ENCODE measurements around the gene STK10. TPM values are rescaled to one million over a fixed set of nuclear protein-coding genes. Genes with fewer than 3 reads are reported as not detected.

The STK10 gene
- total and polyA plus RNA-seq, 9 of the 15 experiments (the other 6 are each of a cell fraction or from before 2014, with no cell fraction given) = 0.30 to 6.7 (median 2.4) TPM

DNA sequence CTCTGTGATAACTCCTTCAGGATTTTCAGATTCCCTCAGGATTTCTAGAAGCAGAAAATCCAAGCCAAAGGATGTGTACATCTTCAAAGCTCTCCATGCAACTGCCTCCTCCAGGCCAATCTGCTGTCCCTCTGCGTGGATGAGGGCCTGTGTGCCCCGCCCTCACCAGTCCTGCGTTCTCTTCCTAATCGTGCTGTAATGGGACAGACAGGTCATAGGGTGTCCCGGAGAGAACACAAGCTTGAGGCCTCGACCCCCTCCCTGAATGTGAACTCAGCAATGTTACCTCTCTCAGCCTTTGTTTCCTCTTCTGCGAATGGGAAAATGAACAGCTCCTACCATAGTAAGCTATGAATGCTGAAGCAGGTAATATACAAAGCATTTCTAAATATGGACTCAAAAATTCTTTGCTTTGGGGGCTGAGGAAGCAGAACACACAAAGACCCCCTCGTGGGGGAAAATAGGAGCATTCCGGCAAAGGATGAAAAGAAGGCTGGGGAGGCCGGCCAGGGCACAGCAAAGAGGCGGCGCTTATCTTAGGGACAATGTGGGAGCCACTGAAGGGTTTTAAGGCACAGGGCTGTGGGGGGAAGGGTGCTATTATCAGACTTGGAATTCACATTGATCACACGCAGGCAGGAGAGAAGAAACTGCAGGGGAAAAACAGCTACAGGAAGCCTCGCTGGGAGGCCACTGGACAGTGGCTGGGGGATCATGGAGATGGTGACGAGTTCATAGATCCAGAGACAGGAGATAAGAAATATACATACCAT, 124.4 kb downstream of the STK10 start (continued):
- TF ChIP-seq, protein P1, sequence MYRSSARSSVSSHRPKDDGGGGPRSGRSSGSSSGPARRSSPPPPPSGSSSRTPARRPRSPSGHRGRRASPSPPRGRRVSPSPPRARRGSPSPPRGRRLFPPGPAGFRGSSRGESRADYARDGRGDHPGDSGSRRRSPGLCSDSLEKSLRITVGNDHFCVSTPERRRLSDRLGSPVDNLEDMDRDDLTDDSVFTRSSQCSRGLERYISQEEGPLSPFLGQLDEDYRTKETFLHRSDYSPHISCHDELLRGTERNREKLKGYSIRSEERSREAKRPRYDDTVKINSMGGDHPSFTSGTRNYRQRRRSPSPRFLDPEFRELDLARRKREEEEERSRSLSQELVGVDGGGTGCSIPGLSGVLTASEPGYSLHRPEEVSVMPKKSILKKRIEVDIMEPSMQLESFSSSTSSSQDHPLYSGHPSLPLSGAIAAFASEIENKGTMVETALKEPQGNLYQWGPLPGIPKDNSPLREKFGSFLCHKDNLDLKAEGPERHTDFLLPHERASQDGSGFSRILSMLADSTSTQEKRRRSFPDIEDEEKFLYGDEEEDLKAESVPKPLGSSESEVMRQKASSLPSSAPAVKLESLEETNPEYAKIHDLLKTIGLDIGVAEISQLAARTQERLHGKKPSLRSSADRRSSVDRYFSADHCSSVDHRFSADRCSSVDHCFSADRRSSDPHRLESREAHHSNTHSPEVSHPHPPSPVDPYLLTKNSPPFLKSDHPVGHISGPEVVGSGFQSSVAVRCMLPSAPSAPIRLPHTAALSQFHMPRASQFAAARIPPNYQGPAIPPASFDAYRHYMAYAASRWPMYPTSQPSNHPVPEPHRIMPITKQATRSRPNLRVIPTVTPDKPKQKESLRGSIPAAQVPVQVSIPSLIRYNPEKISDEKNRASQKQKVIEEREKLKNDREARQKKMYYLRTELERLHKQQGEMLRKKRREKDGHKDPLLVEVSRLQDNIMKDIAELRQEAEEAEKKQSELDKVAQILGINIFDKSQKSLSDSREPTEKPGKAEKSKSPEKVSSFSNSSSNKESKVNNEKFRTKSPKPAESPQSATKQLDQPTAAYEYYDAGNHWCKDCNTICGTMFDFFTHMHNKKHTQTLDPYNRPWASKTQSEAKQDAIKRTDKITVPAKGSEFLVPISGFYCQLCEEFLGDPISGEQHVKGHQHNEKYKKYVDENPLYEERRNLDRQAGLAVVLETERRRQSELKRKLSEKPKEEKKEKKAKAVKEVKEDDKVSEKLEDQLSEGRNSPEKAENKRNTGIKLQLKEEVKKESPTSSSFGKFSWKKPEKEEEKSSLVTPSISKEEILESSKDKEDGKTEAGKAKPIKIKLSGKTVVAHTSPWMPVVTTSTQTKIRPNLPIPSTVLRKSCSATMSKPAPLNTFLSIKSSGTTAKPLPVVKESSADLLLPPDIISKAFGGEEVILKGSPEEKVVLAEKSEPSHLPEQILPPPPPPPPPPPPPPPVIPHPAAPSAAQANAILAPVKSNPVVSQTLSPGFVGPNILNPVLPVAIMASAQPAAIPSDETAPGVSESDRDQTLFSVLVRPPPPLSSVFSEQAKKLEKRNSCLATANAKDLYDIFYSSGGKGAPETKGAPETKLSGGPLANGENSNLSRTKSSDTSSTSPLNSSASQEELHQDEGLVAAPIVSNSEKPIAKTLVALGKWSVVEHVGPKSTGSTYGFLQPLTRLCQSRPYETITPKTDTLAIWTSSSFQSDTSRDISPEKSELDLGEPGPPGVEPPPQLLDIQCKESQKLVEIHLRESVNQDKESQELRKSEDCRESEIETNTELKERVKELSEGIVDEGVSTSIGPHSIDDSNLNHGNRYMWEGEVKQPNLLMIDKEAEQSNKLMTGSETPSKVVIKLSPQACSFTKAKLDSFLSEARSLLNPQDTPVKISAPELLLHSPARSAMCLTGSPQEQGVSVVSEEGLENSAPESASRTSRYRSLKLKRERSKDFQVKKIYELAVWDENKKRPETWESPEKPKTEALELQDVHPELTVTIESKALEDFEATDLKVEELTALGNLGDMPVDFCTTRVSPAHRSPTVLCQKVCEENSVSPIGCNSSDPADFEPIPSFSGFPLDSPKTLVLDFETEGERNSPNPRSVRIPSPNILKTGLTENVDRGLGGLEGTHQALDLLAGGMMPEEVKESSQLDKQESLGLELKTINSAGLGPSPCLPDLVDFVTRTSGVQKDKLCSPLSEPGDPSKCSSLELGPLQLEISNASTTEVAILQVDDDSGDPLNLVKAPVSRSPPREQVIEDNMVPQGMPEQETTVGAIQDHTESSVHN (IDR thresholded peaks at IDR 0.05; ENCODE audit: borderline replicate concordance in 1 of 2, low read depth in 1 of 2) = no peak
- TF ChIP-seq KDM2B (CRISPR knock-in tag; IDR thresholded peaks at IDR 0.05) (no peak), PML (IDR thresholded peaks at IDR 0.05; ENCODE audit: low read length) (no peak), GABPB1 (CRISPR knock-in tag; IDR thresholded peaks at IDR 0.05) (no peak), EP300 (IDR thresholded peaks at IDR 0.05; ENCODE audit: low read length) (no peak), GTF2A2 (tag; IDR thresholded peaks at IDR 0.05) (no peak), ZNF174 (CRISPR knock-in tag; IDR thresholded peaks at IDR 0.05) (no peak), POLR2A (conservative IDR thresholded peaks at IDR 0.05) (no peak)
- TF ChIP-seq, protein P2, sequence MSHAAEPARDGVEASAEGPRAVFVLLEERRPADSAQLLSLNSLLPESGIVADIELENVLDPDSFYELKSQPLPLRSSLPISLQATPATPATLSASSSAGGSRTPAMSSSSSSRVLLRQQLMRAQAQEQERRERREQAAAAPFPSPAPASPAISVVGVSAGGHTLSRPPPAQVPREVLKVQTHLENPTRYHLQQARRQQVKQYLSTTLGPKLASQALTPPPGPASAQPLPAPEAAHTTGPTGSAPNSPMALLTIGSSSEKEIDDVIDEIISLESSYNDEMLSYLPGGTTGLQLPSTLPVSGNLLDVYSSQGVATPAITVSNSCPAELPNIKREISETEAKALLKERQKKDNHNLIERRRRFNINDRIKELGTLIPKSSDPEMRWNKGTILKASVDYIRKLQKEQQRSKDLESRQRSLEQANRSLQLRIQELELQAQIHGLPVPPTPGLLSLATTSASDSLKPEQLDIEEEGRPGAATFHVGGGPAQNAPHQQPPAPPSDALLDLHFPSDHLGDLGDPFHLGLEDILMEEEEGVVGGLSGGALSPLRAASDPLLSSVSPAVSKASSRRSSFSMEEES (CRISPR knock-in tag; IDR thresholded peaks at IDR 0.05) = no peak
